ENCODE measurements around the gene SEPTIN2.

DNA sequence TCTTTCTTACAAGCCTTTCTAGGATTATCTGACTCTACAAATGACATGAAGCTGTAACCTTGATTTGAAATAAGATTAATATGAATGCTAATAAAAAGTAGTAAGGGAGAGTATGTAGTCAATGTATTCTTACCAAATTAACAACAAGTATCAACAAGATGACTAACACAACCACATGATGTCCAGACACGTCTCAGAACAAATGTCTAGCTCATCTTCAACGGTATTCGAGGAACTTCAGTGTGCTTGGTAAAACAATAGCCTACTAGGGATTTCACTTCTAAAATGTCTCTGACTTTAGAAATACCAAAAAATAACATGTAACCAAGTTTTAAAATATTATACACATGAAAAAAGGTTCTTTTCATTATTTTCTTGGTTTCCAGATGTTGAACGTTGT is 3.6 kb upstream of the SEPTIN2 start:
- TF ChIP-seq BHLHE40 (IDR thresholded peaks at IDR 0.05; ENCODE audit: borderline replicate concordance), result no peak
- TF ChIP-seq ARNT (IDR thresholded peaks at IDR 0.05), result no peak
- TF ChIP-seq FOXK2 (IDR thresholded peaks at IDR 0.05), result no peak
- no peak for TF ChIP-seq SUZ12 (IDR thresholded peaks at IDR 0.05)
- no peak for TF ChIP-seq TARDBP (IDR thresholded peaks at IDR 0.05)
- TF ChIP-seq HDGF (IDR thresholded peaks at IDR 0.05; ENCODE audit: borderline replicate concordance), result no peak
- TF ChIP-seq, protein P1, sequence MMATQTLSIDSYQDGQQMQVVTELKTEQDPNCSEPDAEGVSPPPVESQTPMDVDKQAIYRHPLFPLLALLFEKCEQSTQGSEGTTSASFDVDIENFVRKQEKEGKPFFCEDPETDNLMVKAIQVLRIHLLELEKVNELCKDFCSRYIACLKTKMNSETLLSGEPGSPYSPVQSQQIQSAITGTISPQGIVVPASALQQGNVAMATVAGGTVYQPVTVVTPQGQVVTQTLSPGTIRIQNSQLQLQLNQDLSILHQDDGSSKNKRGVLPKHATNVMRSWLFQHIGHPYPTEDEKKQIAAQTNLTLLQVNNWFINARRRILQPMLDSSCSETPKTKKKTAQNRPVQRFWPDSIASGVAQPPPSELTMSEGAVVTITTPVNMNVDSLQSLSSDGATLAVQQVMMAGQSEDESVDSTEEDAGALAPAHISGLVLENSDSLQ (IDR thresholded peaks at IDR 0.05), result no peak

Data from HEK293T (cell line).